H1 (cell line): ENCODE results near the gene RCL1. TPM values are rescaled to one million over a fixed set of nuclear protein-coding genes. Genes with fewer than 3 reads are reported as not detected.

ENCODE experiments used
- CTCF ChIA-PET: fragments of 300-600 bp; sonication (Branson Sonifier 250); formaldehyde crosslinking; loops from one replicate; lab custom pipeline; 2021; ENCODE audit not compliant: partially characterized antibody; lab: Charles Lee
- POLR2A ChIA-PET: fragments of 300-600 bp; sonication (Branson Sonifier 250); formaldehyde crosslinking; loops from one replicate; lab custom pipeline; 2021; ENCODE audit warnings: inconsistent platforms; ENCODE audit not compliant: partially characterized antibody; lab: Charles Lee
- DNase-seq, 2 experiments: peaks; one replicate each; pipeline versions ENCODE4 v3.0.0 to v3.0.0-alpha.2; 2010 to 2022; ENCODE audit warnings: low spot score in 2 of 2, low read depth in 1 of 2, mixed read lengths in 1 of 2
- FAIRE-seq: peaks from 2 replicates; lab custom pipeline; 2011; peaks lifted over from hg19 to GRCh38; lab: Jason Lieb, UNC
- H2AFZ ChIP-seq: 2 replicates; pipeline ENCODE4 v1.8.1; 2012; ENCODE audit warnings: low read length, inconsistent platforms
- H2AK5ac ChIP-seq: 2 replicates; pipeline ENCODE4 v1.6.1; 2013; ENCODE audit warnings: low read depth, low read length
- H2BK120ac ChIP-seq: replicated peaks from 2 replicates; pipeline ENCODE3; 2013; ENCODE audit warnings: low read depth, low read length, inconsistent platforms
- H2BK12ac ChIP-seq: 2 replicates; pipeline ENCODE4 v1.6.1; 2013; ENCODE audit warnings: low read depth, low read length
- H2BK15ac ChIP-seq: 2 replicates; pipeline ENCODE4 v1.6.1; 2013; ENCODE audit warnings: low read length
- H2BK20ac ChIP-seq: 2 replicates; pipeline ENCODE4 v1.6.1; 2013; ENCODE audit warnings: low read length
- H2BK5ac ChIP-seq: 2 replicates; pipeline ENCODE4 v1.6.1; 2013; ENCODE audit warnings: low read depth, low read length
- H3K14ac ChIP-seq: 2 replicates; pipeline ENCODE4 v1.6.1; 2013; ENCODE audit warnings: inconsistent platforms; ENCODE audit not compliant: insufficient read length
- H3K18ac ChIP-seq: 2 replicates; pipeline ENCODE4 v1.6.1; 2013; ENCODE audit warnings: low read length; ENCODE audit errors: extremely low read depth
- H3K23ac ChIP-seq: 2 replicates; pipeline ENCODE4 v1.6.1; 2013; ENCODE audit warnings: inconsistent platforms; ENCODE audit not compliant: insufficient read length
- H3K23me2 ChIP-seq: 2 replicates; pipeline ENCODE4 v1.6.1; 2013; ENCODE audit warnings: low read depth, low read length
- H3K27ac ChIP-seq: 2 replicates; pipeline ENCODE4 v1.6.1; 2011; ENCODE audit warnings: low read depth, low read length, inconsistent platforms
- H3K27me3 ChIP-seq, 4 experiments: replicated peaks in 1 of 4; 1 replicate in 1 of 4; 2 replicates in 3 of 4; pipeline versions ENCODE4 v1.6.1 to v1.8.1; 2011 to 2013; ENCODE audit warnings: low read length in 3 of 4, mild to moderate bottlenecking in 3 of 4, inconsistent platforms in 2 of 4, mixed read lengths in 2 of 4, moderate library complexity in 1 of 4; ENCODE audit not compliant: control insufficient read depth in 3 of 4, insufficient read depth in 3 of 4; ENCODE audit errors: extremely low read depth in 1 of 4
- H3K36me3 ChIP-seq, 4 experiments: 2 replicates each; pipeline versions ENCODE4 v1.6.1 to v1.8.1; 2011 to 2013; ENCODE audit warnings: mild to moderate bottlenecking in 4 of 4, low read length in 3 of 4, moderate library complexity in 2 of 4, control low read depth in 1 of 4, inconsistent platforms in 1 of 4; ENCODE audit not compliant: insufficient read depth in 4 of 4, control insufficient read depth in 2 of 4
- H3K4ac ChIP-seq: replicated peaks from 2 replicates; pipeline ENCODE3; 2013; ENCODE audit warnings: low read length, low read depth, mixed read lengths, inconsistent platforms; ENCODE audit not compliant: insufficient read length
- H3K4me1 ChIP-seq, 4 experiments: replicated peaks in 1 of 4; 1 replicate in 1 of 4; 2 replicates in 3 of 4; pipeline versions ENCODE4 v1.6.1 to v1.8.1; 2011 to 2013; ENCODE audit warnings: low read length in 3 of 4, inconsistent platforms in 2 of 4, mixed read lengths in 1 of 4; ENCODE audit not compliant: insufficient read depth in 4 of 4, control insufficient read depth in 3 of 4
- H3K4me2 ChIP-seq, 2 experiments: 2 replicates each; pipeline versions ENCODE4 v1.6.1 to v1.8.1; 2011 to 2013; ENCODE audit warnings: low read depth in 2 of 2, low read length in 2 of 2, control low read depth in 1 of 2, inconsistent platforms in 1 of 2, mild to moderate bottlenecking in 1 of 2; ENCODE audit not compliant: insufficient read depth in 1 of 2
- H3K4me3 ChIP-seq, 4 experiments: fragments of 200-600, 300-600 bp in 1 of 4; sonication (generic), shearing (Covaris generic), sonication (Bioruptor Twin) in 1 of 4; 2 replicates each; pipeline versions ENCODE4 v1.5.1 to v1.8.1; 2011 to 2016; ENCODE audit warnings: low read length in 4 of 4, low read depth in 3 of 4, control low read depth in 2 of 4, inconsistent platforms in 2 of 4, mild to moderate bottlenecking in 2 of 4, mixed read lengths in 1 of 4, moderate library complexity in 1 of 4; ENCODE audit not compliant: insufficient read depth in 2 of 4; ENCODE audit errors: extremely low read depth in 1 of 4
- H3K56ac ChIP-seq: replicated peaks from 2 replicates; pipeline ENCODE3; 2013; ENCODE audit warnings: low read depth, mild to moderate bottlenecking, mixed read lengths, low read length, inconsistent platforms; ENCODE audit not compliant: insufficient read length
- H3K79me1 ChIP-seq: 2 replicates; pipeline ENCODE4 v1.6.1; 2013; ENCODE audit warnings: low read depth, low read length, control low read depth
- H3K79me2 ChIP-seq, 2 experiments: 2 replicates each; pipeline versions ENCODE4 v1.6.1 to v1.8.1; 2012 to 2013; ENCODE audit warnings: low read length in 2 of 2, mild to moderate bottlenecking in 2 of 2, inconsistent platforms in 1 of 2; ENCODE audit not compliant: insufficient read depth in 2 of 2, control insufficient read depth in 1 of 2
- H3K9ac ChIP-seq, 4 experiments: replicated peaks in 1 of 4; 1 replicate in 1 of 4; 2 replicates in 3 of 4; pipeline versions ENCODE4 v1.6.1 to v1.8.1; 2011 to 2013; ENCODE audit warnings: low read depth in 3 of 4, low read length in 3 of 4, control low read depth in 2 of 4, mild to moderate bottlenecking in 2 of 4, moderate library complexity in 2 of 4, inconsistent platforms in 1 of 4; ENCODE audit errors: extremely low read depth in 1 of 4
- H3K9me3 ChIP-seq, 2 experiments: 2 replicates each; pipeline versions ENCODE4 v1.6.1 to v1.8.1; 2012 to 2013; ENCODE audit warnings: mild to moderate bottlenecking in 2 of 2, moderate library complexity in 2 of 2, control low read depth in 1 of 2, inconsistent platforms in 1 of 2, low read depth in 1 of 2, low read length in 1 of 2, mixed read lengths in 1 of 2; ENCODE audit not compliant: insufficient read depth in 2 of 2
- H4K20me1 ChIP-seq, 2 experiments: replicated peaks in 1 of 2; 2 replicates each; pipeline versions ENCODE3 to v1.8.1; 2011 to 2013; ENCODE audit warnings: inconsistent platforms in 2 of 2, low read length in 2 of 2, mild to moderate bottlenecking in 1 of 2; ENCODE audit not compliant: insufficient read depth in 2 of 2, control insufficient read depth in 1 of 2
- H4K5ac ChIP-seq: 2 replicates; pipeline ENCODE4 v1.6.1; 2013; ENCODE audit warnings: low read length, low read depth, mixed read lengths, inconsistent platforms; ENCODE audit not compliant: insufficient read length
- H4K8ac ChIP-seq: 2 replicates; pipeline ENCODE4 v1.8.0; 2013; ENCODE audit warnings: mild to moderate bottlenecking, moderate library complexity, low read length, inconsistent platforms; ENCODE audit not compliant: insufficient read depth; ENCODE audit errors: extremely low read depth
- H4K91ac ChIP-seq: replicated peaks from 2 replicates; pipeline ENCODE3; 2013; ENCODE audit warnings: low read length, mixed read lengths, inconsistent platforms; ENCODE audit not compliant: insufficient read length
- CBX8 ChIP-seq: fragments of 300-800, 300-1000 bp; sonication (generic); IDR thresholded peaks from 2 replicates; pipeline ENCODE4 v1.7.1; 2016; ENCODE audit warnings: low read depth, low read length, borderline replicate concordance
- CEBPB ChIP-seq: IDR thresholded peaks from 2 replicates; pipeline ENCODE4 v1.6.1; 2012; ENCODE audit warnings: low read depth, low read length
- CHD1 ChIP-seq: IDR thresholded peaks from 2 replicates; pipeline ENCODE4 v1.6.1; 2012; ENCODE audit warnings: low read depth, low read length, improper control_type of control experiment
- CTBP2 ChIP-seq: IDR thresholded peaks from 2 replicates; pipeline ENCODE4 v1.7.0; 2011; ENCODE audit warnings: borderline replicate concordance, mild to moderate bottlenecking, moderate library complexity, mixed read lengths, low read length; ENCODE audit not compliant: insufficient read depth, insufficient read length
- HDAC6 ChIP-seq: IDR thresholded peaks from one replicate; pipeline ENCODE4 v1.7.1; 2012; ENCODE audit warnings: low read depth, mild to moderate bottlenecking, inconsistent platforms, low read length, moderate library complexity
- MAFK ChIP-seq: IDR thresholded peaks from 2 replicates; pipeline ENCODE4 v1.6.1; 2012; ENCODE audit warnings: low read depth, mild to moderate bottlenecking, improper control_type of control experiment, low read length
- PHF8 ChIP-seq: fragments of 200-600 bp; sonication (generic); conservative IDR thresholded peaks from 2 replicates; pipeline ENCODE4 v1.7.1; 2012; ENCODE audit warnings: low read depth, mild to moderate bottlenecking, inconsistent platforms, low read length, moderate library complexity
- SP1 ChIP-seq: IDR thresholded peaks from 2 replicates; pipeline ENCODE4 v1.6.1; 2011; ENCODE audit warnings: low read depth, low read length
- TAF1 ChIP-seq: IDR thresholded peaks from 2 replicates; pipeline ENCODE4 v1.6.1; 2011; ENCODE audit warnings: mild to moderate bottlenecking, low read depth, low read length
- WGBS, 2 experiments: shearing (Covaris generic) in 1 of 2; methylation state at CpG; one replicate each; pipeline versions ENCODE4 v1.1.6 to v1.1.7; 2013 to 2015; ENCODE audit warnings: low lambda C conversion rate in 2 of 2, mixed read lengths in 2 of 2, inconsistent platforms in 1 of 2, low coverage in 1 of 2, missing lambda C conversion rate in 1 of 2; ENCODE audit not compliant: insufficient replicate concordance in 2 of 2, insufficient coverage in 1 of 2, insufficient read length in 1 of 2; ENCODE audit errors: extremely low coverage in 1 of 2, missing lambda C conversion rate in 1 of 2; 5-methylcytosine and 5-hydroxymethylcytosine counted together
- polyA plus RNA-seq, 7 experiments: library from polyadenylated mRNA; depleted of rRNA in 3 of 7; stranded (reverse) in 5 of 7; unstranded in 2 of 7; fragments of >200 nt in 5 of 7; fragments of 200-250 nt in 2 of 7; gene quantifications; 1 replicate in 5 of 7; 2 replicates in 1 of 7; 4 replicates in 1 of 7; pipeline versions ENCODE4 v1.2.1 to v1.2.3, GENCODE V29; 2011 to 2013; ENCODE audit warnings: missing spikeins in 2 of 7, mixed read lengths in 2 of 7
- total RNA-seq: library from RNA; stranded (reverse); fragmentation: NEBNext Ultra II Directional; extraction: Animal tissue kit (Norgen Biotek cat#: 25700); gene quantifications from 2 replicates; pipeline ENCODE4 v1.2.1, GENCODE V29; 2021
- TF ChIP-seq, protein P1 (sequence below): IDR thresholded peaks from 2 replicates; pipeline ENCODE4 v1.6.1; 2012; ENCODE audit warnings: inconsistent platforms
- TF ChIP-seq, protein P2 (sequence below), 3 experiments: IDR thresholded peaks; 1 replicate in 2 of 3; 2 replicates in 1 of 3; pipeline versions ENCODE4 v1.5.1 to v1.6.1; 2011; ENCODE audit warnings: low read length in 3 of 3, mild to moderate bottlenecking in 3 of 3, inconsistent platforms in 2 of 3, low read depth in 1 of 3, moderate library complexity in 1 of 3; ENCODE audit not compliant: insufficient read depth in 1 of 3; ENCODE audit errors: control extremely low read depth in 1 of 3

The RCL1 gene
- total and polyA plus RNA-seq, 2 of the 8 experiments (the other 6 are each of a cell fraction or from before 2014, with no cell fraction given): 21.0 to 29.5 TPM

DNA sequence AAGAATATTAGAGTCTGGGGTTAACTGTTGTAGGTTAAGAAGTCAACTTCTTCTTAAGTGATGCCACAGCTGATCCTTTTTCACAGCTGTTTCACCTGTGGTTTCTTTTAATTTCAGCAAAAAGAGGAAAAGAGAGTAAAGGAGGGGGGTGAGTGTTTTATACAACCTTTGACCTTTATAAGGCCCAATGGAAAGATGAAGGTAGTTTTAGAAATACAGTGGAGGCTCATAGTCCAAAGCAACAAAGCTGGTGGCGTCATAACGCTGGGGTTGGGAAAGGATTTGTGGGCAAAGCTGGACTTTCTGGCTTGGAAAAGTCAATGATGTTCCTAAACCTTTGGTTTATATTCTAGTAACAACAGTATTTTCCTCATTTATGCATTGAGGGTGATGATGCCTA, 49.5 kb downstream of the RCL1 start:
- no peak overlapping the region for H2BK120ac ChIP-seq
- no peak overlapping the region for H3K4ac ChIP-seq
- H3K14ac ChIP-seq: no peak overlapping the region
- no peaks in the 10 kb centered on the region for H3K79me2 ChIP-seq
- 93% methylated on average over 2 of the region's 2 CpGs; no CpG with 5 or more reads in 1 of the 2 experiments for WGBS, 2 experiments
- H2BK20ac ChIP-seq: no peak overlapping the region
- no peak overlapping the region for H2BK5ac ChIP-seq
- no peaks in the 10 kb centered on the region for H3K9me3 ChIP-seq
- H3K23me2 ChIP-seq: no peaks in the 10 kb centered on the region
- no peak overlapping the region for H3K18ac ChIP-seq
- no peak overlapping the region for H3K9ac ChIP-seq
- TF ChIP-seq CBX8 (no peak), CEBPB (no peak), MAFK (no peak), CHD1 (no peak), HDAC6 (no peak), CTBP2 (no peak), SP1 (no peak), TAF1 (no peak), PHF8 (no peak)
- TF ChIP-seq, protein P1, sequence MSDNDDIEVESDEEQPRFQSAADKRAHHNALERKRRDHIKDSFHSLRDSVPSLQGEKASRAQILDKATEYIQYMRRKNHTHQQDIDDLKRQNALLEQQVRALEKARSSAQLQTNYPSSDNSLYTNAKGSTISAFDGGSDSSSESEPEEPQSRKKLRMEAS: no peak
- TF ChIP-seq, protein P2, sequence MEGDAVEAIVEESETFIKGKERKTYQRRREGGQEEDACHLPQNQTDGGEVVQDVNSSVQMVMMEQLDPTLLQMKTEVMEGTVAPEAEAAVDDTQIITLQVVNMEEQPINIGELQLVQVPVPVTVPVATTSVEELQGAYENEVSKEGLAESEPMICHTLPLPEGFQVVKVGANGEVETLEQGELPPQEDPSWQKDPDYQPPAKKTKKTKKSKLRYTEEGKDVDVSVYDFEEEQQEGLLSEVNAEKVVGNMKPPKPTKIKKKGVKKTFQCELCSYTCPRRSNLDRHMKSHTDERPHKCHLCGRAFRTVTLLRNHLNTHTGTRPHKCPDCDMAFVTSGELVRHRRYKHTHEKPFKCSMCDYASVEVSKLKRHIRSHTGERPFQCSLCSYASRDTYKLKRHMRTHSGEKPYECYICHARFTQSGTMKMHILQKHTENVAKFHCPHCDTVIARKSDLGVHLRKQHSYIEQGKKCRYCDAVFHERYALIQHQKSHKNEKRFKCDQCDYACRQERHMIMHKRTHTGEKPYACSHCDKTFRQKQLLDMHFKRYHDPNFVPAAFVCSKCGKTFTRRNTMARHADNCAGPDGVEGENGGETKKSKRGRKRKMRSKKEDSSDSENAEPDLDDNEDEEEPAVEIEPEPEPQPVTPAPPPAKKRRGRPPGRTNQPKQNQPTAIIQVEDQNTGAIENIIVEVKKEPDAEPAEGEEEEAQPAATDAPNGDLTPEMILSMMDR (IDR thresholded peaks at IDR 0.05; ENCODE audit: control extremely low read depth in 1 of 3, insufficient read depth in 1 of 3, low read depth in 1 of 3, low read length in 3 of 3): no peak
- H3K79me1 ChIP-seq: peaks cover 3% of the 10 kb centered on the region; the same call in 1 of the 2 replicates
- no peak overlapping the region for H3K23ac ChIP-seq
- FAIRE-seq (no peak), DNase-seq (no peak)
- H3K56ac ChIP-seq: no peak overlapping the region
- H4K8ac ChIP-seq: no peak overlapping the region
- no peak overlapping the region for H3K4me2 ChIP-seq
- H4K20me1 ChIP-seq: peaks cover 0 to 6% of the 10 kb centered on the region in 2 experiments
- no peak overlapping the region for H4K5ac ChIP-seq
- ChIA-PET POLR2A (no interaction called here), CTCF (interaction anchor here (0.7 to 1.2 kb wide), 4 partner anchors 41 to 83 kb away, joined by 3 read pairs; no protein-coding TSS in a partner anchor)
- H2AK5ac ChIP-seq: no peak overlapping the region
- no peak overlapping the region for H2BK15ac ChIP-seq
- no peak overlapping the region for H4K91ac ChIP-seq
- H2AFZ ChIP-seq: no peak overlapping the region
- no peak overlapping the region for H2BK12ac ChIP-seq
- no peaks in the 10 kb centered on the region for H3K27me3 ChIP-seq
- H3K4me3 ChIP-seq: no peak overlapping the region
- H3K27ac ChIP-seq: no peak overlapping the region
- H3K4me1 ChIP-seq: no peaks in the 10 kb centered on the region
- H3K36me3 ChIP-seq: peaks cover 9 to 27% (median 22%) of the 10 kb centered on the region in 4 experiments; a peak in 7 of 8 replicates
